H9 (cell line): ENCODE measurements around the gene ITPK1. TPM values are rescaled to one million over a fixed set of nuclear protein-coding genes. Genes with fewer than 3 reads are reported as not detected.
A peak's percentile ranks its signal among the peaks of the same experiment; 100 is the strongest.

Source experiments
- DNase-seq: peaks from one replicate; pipeline ENCODE4 v3.0.0-alpha.2; 2017
- H2AFZ ChIP-seq: one replicate; pipeline ENCODE4 v1.6.1; 2013; ENCODE audit warnings: mild to moderate bottlenecking, low read length, control low read depth, moderate library complexity
- H2AK5ac ChIP-seq: 2 replicates; pipeline ENCODE4 v1.6.1; 2013; ENCODE audit warnings: low read length, control low read depth, mixed read lengths; ENCODE audit not compliant: insufficient read length
- H2BK120ac ChIP-seq: one replicate; pipeline ENCODE4 v1.6.1; 2013; ENCODE audit warnings: low read depth, mild to moderate bottlenecking, low read length, control low read depth, inconsistent platforms; ENCODE audit not compliant: poor library complexity, severe bottlenecking
- H2BK12ac ChIP-seq: 2 replicates; pipeline ENCODE4 v1.6.1; 2013; ENCODE audit warnings: low read length, control low read depth, mixed read lengths, low read depth; ENCODE audit not compliant: insufficient read length
- H2BK15ac ChIP-seq: 2 replicates; pipeline ENCODE4 v1.6.1; 2013; ENCODE audit warnings: low read depth, low read length, control low read depth
- H2BK20ac ChIP-seq: one replicate; pipeline ENCODE4 v1.6.1; 2013; ENCODE audit warnings: low read depth, mild to moderate bottlenecking, low read length, control low read depth, inconsistent platforms; ENCODE audit not compliant: poor library complexity, severe bottlenecking
- H2BK5ac ChIP-seq: 2 replicates; pipeline ENCODE4 v1.6.1; 2013; ENCODE audit warnings: low read length, control low read depth, mixed read lengths; ENCODE audit not compliant: insufficient read length
- H3K14ac ChIP-seq: 2 replicates; pipeline ENCODE4 v1.6.1; 2013; ENCODE audit warnings: low read length, control low read depth; ENCODE audit not compliant: insufficient read depth
- H3K18ac ChIP-seq: 2 replicates; pipeline ENCODE4 v1.6.1; 2013; ENCODE audit warnings: low read depth, mild to moderate bottlenecking, mixed read lengths, low read length, control low read depth; ENCODE audit not compliant: insufficient read length
- H3K23ac ChIP-seq: 2 replicates; pipeline ENCODE4 v1.6.1; 2013; ENCODE audit warnings: low read length, control low read depth, mixed read lengths, low read depth; ENCODE audit not compliant: insufficient read length
- H3K23me2 ChIP-seq: 2 replicates; pipeline ENCODE4 v1.6.1; 2013; ENCODE audit warnings: low read depth, mild to moderate bottlenecking, mixed read lengths, low read length, control low read depth; ENCODE audit not compliant: insufficient read length, poor library complexity, severe bottlenecking
- H3K27ac ChIP-seq: 2 replicates; pipeline ENCODE4 v1.5.1; 2013; ENCODE audit warnings: low read length, control low read depth, mixed read lengths, low read depth; ENCODE audit not compliant: insufficient read length
- H3K27me3 ChIP-seq: 2 replicates; pipeline ENCODE4 v1.6.1; 2013; ENCODE audit warnings: low read length, control low read depth, inconsistent platforms; ENCODE audit not compliant: insufficient read depth
- H3K4ac ChIP-seq: 2 replicates; pipeline ENCODE4 v1.6.1; 2013; ENCODE audit warnings: low read depth, mild to moderate bottlenecking, control low read depth, inconsistent platforms, low read length, moderate library complexity
- H3K4me1 ChIP-seq: 2 replicates; pipeline ENCODE4 v1.6.1; 2013; ENCODE audit warnings: low read length, control low read depth, inconsistent platforms; ENCODE audit not compliant: insufficient read depth
- H3K4me2 ChIP-seq: 2 replicates; pipeline ENCODE4 v1.6.1; 2013; ENCODE audit warnings: low read length, control low read depth, mixed read lengths; ENCODE audit not compliant: insufficient read length, insufficient read depth
- H3K56ac ChIP-seq: 2 replicates; pipeline ENCODE4 v1.6.1; 2013; ENCODE audit warnings: low read depth, mild to moderate bottlenecking, mixed read lengths, low read length, control low read depth; ENCODE audit not compliant: insufficient read length
- H3K79me1 ChIP-seq: 2 replicates; pipeline ENCODE4 v1.6.1; 2013; ENCODE audit warnings: low read depth, mild to moderate bottlenecking, moderate library complexity, low read length, control low read depth, inconsistent platforms; ENCODE audit not compliant: insufficient read depth, poor library complexity, severe bottlenecking
- H3K79me2 ChIP-seq: 2 replicates; pipeline ENCODE4 v1.6.1; 2013; ENCODE audit warnings: low read length, control low read depth, inconsistent platforms; ENCODE audit not compliant: insufficient read depth
- H3K9ac ChIP-seq: 2 replicates; pipeline ENCODE4 v1.6.1; 2013; ENCODE audit warnings: low read length, control low read depth, mixed read lengths; ENCODE audit not compliant: insufficient read length; ENCODE audit errors: extremely low read depth
- H3K9me3 ChIP-seq: one replicate; pipeline ENCODE4 v1.6.1; 2013; ENCODE audit warnings: low read depth, low read length, inconsistent platforms; ENCODE audit not compliant: control insufficient read depth
- H3T11ph ChIP-seq: one replicate; pipeline ENCODE4 v1.6.1; 2013; ENCODE audit warnings: mild to moderate bottlenecking, low read length, control low read depth, inconsistent platforms
- H4K20me1 ChIP-seq: one replicate; pipeline ENCODE4 v1.6.1; 2013; ENCODE audit not compliant: control insufficient read depth, insufficient read length, insufficient read depth
- H4K5ac ChIP-seq: 2 replicates; pipeline ENCODE4 v1.6.1; 2013; ENCODE audit warnings: low read depth, mild to moderate bottlenecking, mixed read lengths, low read length, control low read depth; ENCODE audit not compliant: insufficient read length
- H4K8ac ChIP-seq: replicated peaks from 2 replicates; pipeline ENCODE4 v1.6.1; 2013; ENCODE audit warnings: low read length, control low read depth, mixed read lengths, low read depth; ENCODE audit not compliant: insufficient read length
- H4K91ac ChIP-seq: 2 replicates; pipeline ENCODE4 v1.6.1; 2013; ENCODE audit warnings: low read depth, mild to moderate bottlenecking, moderate library complexity, mixed read lengths, low read length, control low read depth; ENCODE audit not compliant: insufficient read length
- H3K27ac Mint-ChIP-seq, 3 experiments: 2 replicates in 2 of 3; 3 replicates in 1 of 3; pipeline ENCODE4 v1.8.0; 2020 to 2021; ENCODE audit warnings: mixed read lengths in 3 of 3, mild to moderate bottlenecking in 1 of 3, moderate library complexity in 1 of 3
- H3K27me3 Mint-ChIP-seq: 2 replicates; pipeline ENCODE4 v1.8.0; 2021; ENCODE audit warnings: low read depth, mild to moderate bottlenecking, moderate library complexity, mixed read lengths
- H3K36me3 Mint-ChIP-seq, 3 experiments: 2 replicates in 2 of 3; 3 replicates in 1 of 3; pipeline ENCODE4 v1.8.0; 2020 to 2021; ENCODE audit warnings: low read depth in 3 of 3, mixed read lengths in 3 of 3; ENCODE audit not compliant: insufficient read depth in 1 of 3
- H3K4me1 Mint-ChIP-seq, 2 experiments: 2 replicates each; pipeline ENCODE4 v1.8.0; 2020; ENCODE audit warnings: mixed read lengths in 2 of 2
- H3K4me3 Mint-ChIP-seq, 2 experiments: 2 replicates in 1 of 2; 3 replicates in 1 of 2; pipeline ENCODE4 v1.8.0; 2020 to 2021; ENCODE audit warnings: mild to moderate bottlenecking in 2 of 2, mixed read lengths in 2 of 2, moderate library complexity in 1 of 2
- H3K9me3 Mint-ChIP-seq, 2 experiments: 2 replicates in 1 of 2; 3 replicates in 1 of 2; pipeline ENCODE4 v1.8.0; 2020; ENCODE audit warnings: mild to moderate bottlenecking in 2 of 2, mixed read lengths in 2 of 2, moderate library complexity in 1 of 2
- CTCF ChIP-seq: fragments of 200-600 bp; sonication (generic); conservative IDR thresholded peaks from 3 replicates; pipeline ENCODE4 v1.8.0; 2021; ENCODE audit warnings: antibody characterized with exemption, mild to moderate bottlenecking
- whole genome bisulfite sequencing: extraction: QIAGEN DNeasy Blood & Tissue Kit; methylation state at CpG from one replicate; pipeline ENCODE4 v1.1.7; 2013; ENCODE audit warnings: missing lambda C conversion rate, low lambda C conversion rate, mixed read lengths; ENCODE audit not compliant: insufficient read length; ENCODE audit errors: extremely low coverage; 5-methylcytosine and 5-hydroxymethylcytosine counted together
- total RNA-seq: library from RNA; stranded (reverse); gene quantifications from 2 replicates; pipeline ENCODE4 v1.2.1, GENCODE V29; 2021

The ITPK1 gene
- total RNA-seq, 1 experiment from 2014 or later, result 92.7 TPM

DNA sequence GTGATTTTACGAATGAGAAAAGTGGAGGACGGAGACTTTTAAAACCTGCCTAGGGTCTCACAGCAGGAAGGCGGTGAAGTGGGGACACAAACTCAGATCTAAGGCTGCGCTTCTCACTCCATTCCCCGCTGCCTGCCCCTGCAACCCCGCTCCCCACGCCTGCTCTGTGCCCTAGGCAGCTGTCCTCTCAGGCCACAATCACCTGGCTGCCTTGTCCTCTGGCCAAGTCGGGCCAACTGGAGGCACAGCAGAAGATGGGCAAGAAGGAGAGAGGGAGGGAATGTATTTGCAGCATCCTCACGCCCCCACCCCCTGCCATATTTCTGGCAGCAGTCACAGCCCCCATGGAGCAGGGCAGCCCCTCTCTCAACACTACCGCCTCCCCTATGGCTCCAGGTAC, 97.8 kb downstream of the ITPK1 start:
- no peaks in the 10 kb centered on the region for H3K27me3 ChIP-seq
- no peaks in the 10 kb centered on the region for H3K79me1 ChIP-seq
- H2BK20ac ChIP-seq, result no peak overlapping the region
- no peak overlapping the region for H2AK5ac ChIP-seq
- H3K4ac ChIP-seq, result no peak overlapping the region
- no peaks in the 10 kb centered on the region for H3K27me3 Mint-ChIP-seq
- H4K5ac ChIP-seq, result no peak overlapping the region
- H4K91ac ChIP-seq, result no peak overlapping the region
- H3K36me3 Mint-ChIP-seq, result peaks cover 6 to 14% (median 12%) of the 10 kb centered on the region in 3 experiments
- DNase-seq, result no peak
- H2BK15ac ChIP-seq, result no peak overlapping the region
- H3K23me2 ChIP-seq, result no peaks in the 10 kb centered on the region
- no peak overlapping the region for H3T11ph ChIP-seq
- H3K4me1 ChIP-seq, result no peaks in the 10 kb centered on the region; the same call in 1 of the 2 replicates
- no peaks in the 10 kb centered on the region for H3K79me2 ChIP-seq
- no peak overlapping the region for H2BK120ac ChIP-seq
- H3K14ac ChIP-seq, result peak overlapping the region; percentile 60
- H2AFZ ChIP-seq, result no peak overlapping the region
- H3K23ac ChIP-seq, result no peak overlapping the region
- no peak overlapping the region for H3K56ac ChIP-seq
- WGBS, result no CpG with 5 or more reads among the region's 10 CpGs
- no peak overlapping the region for H2BK5ac ChIP-seq
- H4K8ac ChIP-seq, result no peak overlapping the region
- H3K9me3 Mint-ChIP-seq, result no peaks in the 10 kb centered on the region
- no peaks in the 10 kb centered on the region for H4K20me1 ChIP-seq
- no peak overlapping the region for H3K4me2 ChIP-seq
- H3K27ac Mint-ChIP-seq, result peak overlapping the region in 2 of 3 experiments; percentile 46 to 79; a peak in 3 of 7 replicates
- peaks cover 40 to 41% of the 10 kb centered on the region in 2 experiments for H3K4me1 Mint-ChIP-seq
- H3K4me3 Mint-ChIP-seq, result no peak overlapping the region
- no peak overlapping the region for H3K9ac ChIP-seq
- H3K18ac ChIP-seq, result no peak overlapping the region
- H2BK12ac ChIP-seq, result no peak overlapping the region
- TF ChIP-seq CTCF, result no peak
- no peak overlapping the region for H3K27ac ChIP-seq
- H3K9me3 ChIP-seq, result no peaks in the 10 kb centered on the region
